Caco-2 (cell line): ENCODE results near the gene CPLANE2. TPM values are rescaled to one million over a fixed set of nuclear protein-coding genes. Genes with fewer than 3 reads are reported as not detected.

Experiments
- BruUV-seq: library from RNA; stranded (reverse); fragments of 400-500 nt; replicated peaks from 2 replicates; lab custom pipeline; 2021; lab: Mats Ljungman, UMichigan
- CTCF ChIA-PET: fragments of 300-600 bp; sonication (Branson Sonifier 250); formaldehyde crosslinking; loops from one replicate; lab custom pipeline; 2022; ENCODE audit warnings: antibody characterized with exemption; lab: Charles Lee
- POLR2A ChIA-PET: fragments of 300-600 bp; sonication (Branson Sonifier 250); formaldehyde crosslinking; loops from one replicate; lab custom pipeline; 2022; ENCODE audit warnings: antibody characterized with exemption; lab: Charles Lee
- DNase-seq, 2 experiments: peaks; one replicate each; pipeline versions ENCODE4 v3.0.0 to v3.0.0-alpha.2; 2020 to 2022
- H3K27me3 ChIP-seq: replicated peaks from 2 replicates; pipeline ENCODE4 v1.6.0; 2011; ENCODE audit warnings: low read length; ENCODE audit not compliant: control insufficient read depth, insufficient read depth
- H3K36me3 ChIP-seq: 2 replicates; pipeline ENCODE4 v1.5.1; 2011; ENCODE audit warnings: low read length; ENCODE audit not compliant: control insufficient read depth, insufficient read depth
- H3K4me1 ChIP-seq: fragments of 250-450 bp; sonication (Bioruptor Pico); 2 replicates; pipeline ENCODE4 v1.5.1; 2020; ENCODE audit warnings: mild to moderate bottlenecking
- H3K4me3 ChIP-seq: 2 replicates; pipeline ENCODE4 v1.5.1; 2011; ENCODE audit warnings: low read depth, mild to moderate bottlenecking, control low read depth, low read length
- H3K9me3 ChIP-seq: fragments of 250-450 bp; sonication (Bioruptor Pico); 2 replicates; pipeline ENCODE4 v1.5.1; 2020; ENCODE audit warnings: mild to moderate bottlenecking, moderate library complexity
- H3K27ac Mint-ChIP-seq: one replicate; pipeline ENCODE4 v1.8.0; 2022; ENCODE audit warnings: mixed read lengths; ENCODE audit not compliant: unreplicated experiment
- H3K27me3 Mint-ChIP-seq: one replicate; pipeline ENCODE4 v1.8.0; 2022; ENCODE audit warnings: mixed read lengths; ENCODE audit not compliant: insufficient read depth, unreplicated experiment
- H3K36me3 Mint-ChIP-seq: one replicate; pipeline ENCODE4 v1.8.0; 2022; ENCODE audit warnings: mild to moderate bottlenecking, mixed read lengths; ENCODE audit not compliant: insufficient read depth, unreplicated experiment
- H3K4me1 Mint-ChIP-seq: one replicate; pipeline ENCODE4 v1.8.0; 2022; ENCODE audit warnings: low read depth, mixed read lengths; ENCODE audit not compliant: unreplicated experiment
- H3K4me3 Mint-ChIP-seq: one replicate; pipeline ENCODE4 v1.8.0; 2022; ENCODE audit warnings: mild to moderate bottlenecking, moderate library complexity, mixed read lengths; ENCODE audit not compliant: unreplicated experiment
- H3K9me3 Mint-ChIP-seq: one replicate; pipeline ENCODE4 v1.8.0; 2022; ENCODE audit warnings: mixed read lengths; ENCODE audit not compliant: unreplicated experiment
- CTCF ChIP-seq, 2 experiments: fragments of 200-600 bp in 1 of 2; IDR thresholded peaks; 1 replicate in 1 of 2; 2 replicates in 1 of 2; pipeline versions ENCODE4 v1.5.1 to v1.8.0; 2011 to 2022; ENCODE audit warnings: antibody characterized with exemption in 1 of 2, control low read depth in 1 of 2, inconsistent platforms in 1 of 2, low read depth in 1 of 2, low read length in 1 of 2, mild to moderate bottlenecking in 1 of 2, moderate library complexity in 1 of 2; ENCODE audit not compliant: insufficient read depth in 1 of 2, severe bottlenecking in 1 of 2, unreplicated experiment in 1 of 2
- intact Hi-C: fragments of 100-400 bp; cut with micrococcal nuclease; formaldehyde crosslinking; loops from one replicate; pipeline ENCODE4 v1.10.0; 2022; ENCODE audit not compliant: unreplicated experiment
- total RNA-seq: library from RNA; stranded (reverse); gene quantifications from 2 replicates; pipeline ENCODE4 v1.2.3, GENCODE V29; 2022

CPLANE2 gene
- total RNA-seq, 1 experiment from 2014 or later, result 4.2 TPM

- peaks cover 10% of the 10 kb centered on the region for H3K36me3 Mint-ChIP-seq
- no peak overlapping the region for H3K4me3 ChIP-seq
- H3K4me1 Mint-ChIP-seq, result no peaks in the 10 kb centered on the region
- H3K9me3 Mint-ChIP-seq, result no peaks in the 10 kb centered on the region
- H3K36me3 ChIP-seq, result 0 out of 2 replicates have a peak, but pooled peaks cover 1% of the 10 kb centered on the region
- no peak overlapping the region for H3K4me3 Mint-ChIP-seq
- ChIA-PET CTCF (interaction anchor here (0.5 to 1.3 kb wide), 2 partner anchors 13 to 49 kb away, joined by 5 to 6 read pairs; no protein-coding TSS in a partner anchor), POLR2A (no interaction called here)
- no peaks in the 10 kb centered on the region for H3K27me3 Mint-ChIP-seq
- no peaks in the 10 kb centered on the region for H3K27me3 ChIP-seq
- no peak overlapping the region for H3K27ac Mint-ChIP-seq
- TF ChIP-seq CTCF (IDR thresholded peaks at IDR 0.05; ENCODE audit: insufficient read depth in 1 of 2, low read depth in 1 of 2, low read length in 1 of 2, severe bottlenecking in 1 of 2, unreplicated experiment in 1 of 2), result no peak
- DNase-seq, result no peak
- intact Hi-C loops, result no loop called here
- H3K4me1 ChIP-seq, result peaks cover 4% of the 10 kb centered on the region
- BruUV-seq, result no TSS peak
- H3K9me3 ChIP-seq, result no peaks in the 10 kb centered on the region
Measured at GRCh38 chr1:16204216-16204615, 32.8 kb downstream of the CPLANE2 start.

GRCh38 chr1:16203550-16203949 is 33.4 kb downstream of the CPLANE2 start:
- no TSS peak for BruUV-seq
- POLR2A ChIA-PET, result no interaction called here
- Mint-ChIP-seq H3K9me3 (no peaks in the 10 kb centered on the region), H3K4me3 (no peak overlapping the region), H3K36me3 (peaks cover 10% of the 10 kb centered on the region), H3K27me3 (no peaks in the 10 kb centered on the region), H3K4me1 (peaks cover 6% of the 10 kb centered on the region), H3K27ac (no peak overlapping the region)
- H3K27me3 ChIP-seq, result no peaks in the 10 kb centered on the region
- no peaks in the 10 kb centered on the region for H3K9me3 ChIP-seq
- intact Hi-C loops, result no loop called here
- CTCF ChIA-PET, result interaction anchor here (0.5 kb wide), 1 partner anchor 49 kb away, joined by 5 read pairs; no protein-coding TSS in a partner anchor
- H3K4me3 ChIP-seq, result no peak overlapping the region
- 0 out of 2 replicates have a peak, but pooled peaks cover 1% of the 10 kb centered on the region for H3K36me3 ChIP-seq
- DNase-seq, result no peak
- no peak for TF ChIP-seq CTCF (IDR thresholded peaks at IDR 0.05; ENCODE audit: insufficient read depth in 1 of 2, low read depth in 1 of 2, low read length in 1 of 2, severe bottlenecking in 1 of 2, unreplicated experiment in 1 of 2)
- H3K4me1 ChIP-seq, result peaks cover 4% of the 10 kb centered on the region

- CTCF ChIA-PET, result no interaction called here
- DNase-seq, result no peak
- no TSS peak for BruUV-seq
- H3K4me3 ChIP-seq, result no peak overlapping the region
- no peak for TF ChIP-seq CTCF (IDR thresholded peaks at IDR 0.05; ENCODE audit: insufficient read depth in 1 of 2, low read depth in 1 of 2, low read length in 1 of 2, severe bottlenecking in 1 of 2, unreplicated experiment in 1 of 2)
- Mint-ChIP-seq H3K9me3 (no peaks in the 10 kb centered on the region), H3K27me3 (no peaks in the 10 kb centered on the region), H3K27ac (no peak overlapping the region), H3K36me3 (peaks cover 10% of the 10 kb centered on the region), H3K4me1 (peaks cover 6% of the 10 kb centered on the region), H3K4me3 (no peak overlapping the region)
- H3K27me3 ChIP-seq, result no peaks in the 10 kb centered on the region
- intact Hi-C loops, result no loop called here
- H3K4me1 ChIP-seq, result peaks cover 4% of the 10 kb centered on the region
- POLR2A ChIA-PET, result no interaction called here
- H3K9me3 ChIP-seq, result no peaks in the 10 kb centered on the region
- 0 out of 2 replicates have a peak, but pooled peaks cover 1% of the 10 kb centered on the region for H3K36me3 ChIP-seq
Measured at GRCh38 chr1:16202281-16203210, 34.4 kb downstream of the CPLANE2 start.
